ENCODE results near the gene GRSF1. TPM values are rescaled to one million over a fixed set of nuclear protein-coding genes. Genes with fewer than 3 reads are reported as not detected.

The GRSF1 gene, protein sequence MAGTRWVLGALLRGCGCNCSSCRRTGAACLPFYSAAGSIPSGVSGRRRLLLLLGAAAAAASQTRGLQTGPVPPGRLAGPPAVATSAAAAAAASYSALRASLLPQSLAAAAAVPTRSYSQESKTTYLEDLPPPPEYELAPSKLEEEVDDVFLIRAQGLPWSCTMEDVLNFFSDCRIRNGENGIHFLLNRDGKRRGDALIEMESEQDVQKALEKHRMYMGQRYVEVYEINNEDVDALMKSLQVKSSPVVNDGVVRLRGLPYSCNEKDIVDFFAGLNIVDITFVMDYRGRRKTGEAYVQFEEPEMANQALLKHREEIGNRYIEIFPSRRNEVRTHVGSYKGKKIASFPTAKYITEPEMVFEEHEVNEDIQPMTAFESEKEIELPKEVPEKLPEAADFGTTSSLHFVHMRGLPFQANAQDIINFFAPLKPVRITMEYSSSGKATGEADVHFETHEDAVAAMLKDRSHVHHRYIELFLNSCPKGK
- total RNA-seq, result 10 to 100 TPM; 32.7 to 34.1 TPM
- polyA plus RNA-seq (2013, experiment 1 of 2), result 65.8 TPM
- polyA plus RNA-seq (2013, experiment 2 of 2), result 68.9 TPM
- total RNA-seq, result 65.3 to 261 (median 121) reads per million in 172 experiments

DNA sequence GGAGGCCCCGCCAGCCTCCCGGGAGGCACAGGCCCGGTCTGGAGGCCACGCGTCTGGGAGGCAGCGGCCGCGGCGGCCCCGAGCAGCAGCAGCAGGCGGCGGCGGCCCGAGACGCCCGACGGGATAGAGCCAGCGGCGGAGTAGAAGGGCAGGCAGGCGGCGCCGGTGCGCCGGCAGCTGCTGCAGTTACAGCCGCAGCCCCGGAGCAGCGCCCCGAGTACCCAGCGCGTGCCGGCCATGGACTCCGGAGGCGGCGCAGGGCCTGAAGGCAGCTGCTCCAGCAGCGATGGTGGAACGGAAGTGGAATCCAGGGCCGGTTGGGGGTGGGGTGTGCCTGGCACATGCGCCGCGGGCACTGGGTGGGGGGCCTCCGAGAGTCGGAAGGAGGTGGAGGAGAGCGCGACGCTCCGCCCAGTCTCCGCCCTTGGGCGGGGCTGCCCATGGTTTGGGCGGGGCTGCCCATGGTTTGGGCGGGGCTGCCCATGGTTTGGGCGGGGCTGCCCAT lies at the start of gene GRSF1:
Gene GRSF1 (minus strand): TSS at position 302 of the 505 bp plus-strand sequence. CDS start 63 bp downstream, at position 239.
- peaks cover 21% of the 10 kb centered on the region for H3K36me3 Mint-ChIP-seq (ENCODE audit: low read depth)
- H3K4me1 Mint-ChIP-seq (ENCODE audit: low read depth), result peaks cover 34% of the 10 kb centered on the region
- H3K36me3 ChIP-seq (ENCODE audit: insufficient read depth, low read length), result peaks cover 12% of the 10 kb centered on the region
- peak within 1 kb of the TSS; percentile 93 for H3K27ac Mint-ChIP-seq
- peak within 1 kb of the TSS; percentile 100 for H3K4me3 Mint-ChIP-seq
- ChIA-PET POLR2A (interaction anchor here (0.9 to 4.2 kb wide), 14 partner anchors 11 to 187 kb away, joined by 3 to 53 read pairs (median 8); partner anchors contain the start of genes DCK, MOB1B and UTP3), CTCF (interaction anchor here (0.8 to 1.6 kb wide), 4 partner anchors 63 to 243 kb away, joined by 4 to 7 read pairs (median 4); partner anchors contain the start of gene MOB1B)
- intact Hi-C loops (cut with DNase I, micrococcal nuclease), result loop anchor here (2.0 to 10.0 kb wide), 8 partner anchors 63 to 168 kb away; partner anchors contain the start of genes DCK (in 2 of the 2), MOB1B (in 1 of the 2) and UTP3 (in 1 of the 2)
- peaks cover 35% of the 10 kb centered on the region for H3K4me1 ChIP-seq (ENCODE audit: insufficient read depth, low read length)
- no peaks in the 10 kb centered on the region for H3K9me3 Mint-ChIP-seq
- H3K9me3 ChIP-seq (ENCODE audit: control insufficient read depth in 1 of 2, insufficient read depth in 1 of 2, low read length in 2 of 2), result no peaks in the 10 kb centered on the region
- peak; percentile 92 to 97 (median 94) for DNase-seq
- no peaks in the 10 kb centered on the region for H3K27me3 ChIP-seq (ENCODE audit: control insufficient read depth in 1 of 2, insufficient read depth in 2 of 2, low read length in 2 of 2)
- peak; percentile 91 for ATAC-seq (ENCODE audit: poor library complexity)
- H3K27ac ChIP-seq (ENCODE audit: low read depth in 1 of 2, low read length in 2 of 2), result peak within 1 kb of the TSS; percentile 69 to 73
- peak within 1 kb of the TSS; percentile 73 for H3K4me3 ChIP-seq (ENCODE audit: low read length)
- H3K27me3 Mint-ChIP-seq, result no peaks in the 10 kb centered on the region
- TF ChIP-seq, protein P1, sequence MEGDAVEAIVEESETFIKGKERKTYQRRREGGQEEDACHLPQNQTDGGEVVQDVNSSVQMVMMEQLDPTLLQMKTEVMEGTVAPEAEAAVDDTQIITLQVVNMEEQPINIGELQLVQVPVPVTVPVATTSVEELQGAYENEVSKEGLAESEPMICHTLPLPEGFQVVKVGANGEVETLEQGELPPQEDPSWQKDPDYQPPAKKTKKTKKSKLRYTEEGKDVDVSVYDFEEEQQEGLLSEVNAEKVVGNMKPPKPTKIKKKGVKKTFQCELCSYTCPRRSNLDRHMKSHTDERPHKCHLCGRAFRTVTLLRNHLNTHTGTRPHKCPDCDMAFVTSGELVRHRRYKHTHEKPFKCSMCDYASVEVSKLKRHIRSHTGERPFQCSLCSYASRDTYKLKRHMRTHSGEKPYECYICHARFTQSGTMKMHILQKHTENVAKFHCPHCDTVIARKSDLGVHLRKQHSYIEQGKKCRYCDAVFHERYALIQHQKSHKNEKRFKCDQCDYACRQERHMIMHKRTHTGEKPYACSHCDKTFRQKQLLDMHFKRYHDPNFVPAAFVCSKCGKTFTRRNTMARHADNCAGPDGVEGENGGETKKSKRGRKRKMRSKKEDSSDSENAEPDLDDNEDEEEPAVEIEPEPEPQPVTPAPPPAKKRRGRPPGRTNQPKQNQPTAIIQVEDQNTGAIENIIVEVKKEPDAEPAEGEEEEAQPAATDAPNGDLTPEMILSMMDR (IDR thresholded peaks at IDR 0.05), result no peak

DNA sequence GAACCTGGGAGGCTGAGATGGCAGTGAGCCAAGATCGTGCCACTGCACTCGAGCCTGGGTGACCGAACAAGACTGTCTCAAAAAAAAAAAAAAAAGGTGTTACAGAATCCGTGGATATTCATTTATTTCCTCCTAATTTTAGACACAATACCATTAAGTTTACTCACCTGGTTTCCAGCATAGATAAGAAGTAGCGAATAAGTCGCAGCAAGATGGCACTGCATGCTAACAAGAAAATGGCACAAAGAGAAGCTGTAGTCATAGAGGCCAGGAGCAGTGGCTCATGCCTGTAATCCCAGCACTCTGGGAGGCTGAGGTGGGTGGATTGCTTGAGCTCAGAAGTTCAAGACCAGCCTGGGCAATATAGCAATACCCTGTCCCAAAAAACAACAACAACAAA lies 45.5 kb upstream of the GRSF1 start:
- no peaks in the 10 kb centered on the region for H3K4me1 ChIP-seq (ENCODE audit: insufficient read depth, low read length)
- H3K4me3 Mint-ChIP-seq, result no peak overlapping the region
- no peaks in the 10 kb centered on the region for H3K27me3 Mint-ChIP-seq
- H3K36me3 Mint-ChIP-seq (ENCODE audit: low read depth), result no peaks in the 10 kb centered on the region
- no peak for ATAC-seq (ENCODE audit: poor library complexity)
- H3K4me1 Mint-ChIP-seq (ENCODE audit: low read depth), result no peaks in the 10 kb centered on the region
- H3K4me3 ChIP-seq (ENCODE audit: low read length), result no peak overlapping the region
- ChIA-PET CTCF (interaction anchor here (0.7 kb wide), 1 partner anchor 8 kb away, joined by 3 read pairs; no protein-coding TSS in a partner anchor), POLR2A (no interaction called here)
- H3K9me3 Mint-ChIP-seq, result no peaks in the 10 kb centered on the region
- intact Hi-C loops (cut with DNase I, micrococcal nuclease), result no loop called here
- H3K36me3 ChIP-seq (ENCODE audit: insufficient read depth, low read length), result no peaks in the 10 kb centered on the region
- no peaks in the 10 kb centered on the region for H3K27me3 ChIP-seq (ENCODE audit: control insufficient read depth in 1 of 2, insufficient read depth in 2 of 2, low read length in 2 of 2)
- DNase-seq, result peak in 1 of 14 experiments; percentile 16
- TF ChIP-seq, protein P1 (IDR thresholded peaks at IDR 0.05), result no peak
- H3K27ac Mint-ChIP-seq, result no peak overlapping the region
- no peaks in the 10 kb centered on the region for H3K9me3 ChIP-seq (ENCODE audit: control insufficient read depth in 1 of 2, insufficient read depth in 1 of 2, low read length in 2 of 2)
- no peak overlapping the region for H3K27ac ChIP-seq (ENCODE audit: low read depth in 1 of 2, low read length in 2 of 2)

DNA sequence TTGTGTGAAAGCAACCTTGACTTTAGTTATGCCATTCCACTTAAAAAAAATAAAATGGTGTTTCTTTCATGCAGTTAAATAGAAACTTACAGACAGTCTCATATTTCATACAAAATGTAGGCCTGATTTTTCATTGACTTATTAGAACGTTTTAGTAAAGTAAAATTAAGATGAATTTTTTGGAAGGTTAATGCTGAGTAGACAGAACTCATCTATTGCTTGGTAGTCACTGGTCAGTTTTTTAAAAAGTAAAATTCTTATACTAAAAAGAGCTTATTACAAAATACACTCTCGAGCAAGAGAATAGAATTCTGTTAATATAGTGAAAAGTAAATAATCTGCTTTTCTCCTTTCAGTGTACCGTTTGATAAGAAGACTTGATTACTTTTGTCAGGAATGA lies 41.0 kb upstream of the GRSF1 start:
- Histone ChIP-seq H3K4me1 (ENCODE audit: insufficient read depth, low read length) (no peaks in the 10 kb centered on the region), H3K4me3 (ENCODE audit: low read length) (no peak overlapping the region), H3K27me3 (ENCODE audit: control insufficient read depth in 1 of 2, insufficient read depth in 2 of 2, low read length in 2 of 2) (no peaks in the 10 kb centered on the region), H3K27ac (ENCODE audit: low read depth in 1 of 2, low read length in 2 of 2) (no peak overlapping the region), H3K36me3 (ENCODE audit: insufficient read depth, low read length) (no peaks in the 10 kb centered on the region), H3K9me3 (ENCODE audit: control insufficient read depth in 1 of 2, insufficient read depth in 1 of 2, low read length in 2 of 2) (no peaks in the 10 kb centered on the region)
- Mint-ChIP-seq H3K4me3 (no peak overlapping the region), H3K9me3 (no peaks in the 10 kb centered on the region), H3K4me1 (ENCODE audit: low read depth) (no peaks in the 10 kb centered on the region), H3K27me3 (no peaks in the 10 kb centered on the region), H3K27ac (no peak overlapping the region), H3K36me3 (ENCODE audit: low read depth) (no peaks in the 10 kb centered on the region)
- ChIA-PET POLR2A (no interaction called here), CTCF (no interaction called here)
- intact Hi-C loops (cut with DNase I, micrococcal nuclease), result loop anchor here in 1 of 2 experiments (5.0 kb wide), 1 partner anchor 832 kb away; no protein-coding TSS in a partner anchor
- TF ChIP-seq, protein P1 (IDR thresholded peaks at IDR 0.05), result no peak
- ATAC-seq (ENCODE audit: poor library complexity) (no peak), DNase-seq (no peak)

Data from CD4-positive, alpha-beta T cell (primary cell).